ENCODE measurements around the gene RNF144B. TPM values are rescaled to one million over a fixed set of nuclear protein-coding genes. Genes with fewer than 3 reads are reported as not detected.

RNF144B gene
- total RNA-seq, 1 experiment from 2014 or later = 12.1 TPM

- Mint-ChIP-seq H3K4me3 (ENCODE audit: low read depth, unreplicated experiment) (no peak overlapping the region), H3K27ac (ENCODE audit: unreplicated experiment) (no peak overlapping the region), H3K36me3 (ENCODE audit: insufficient read depth, unreplicated experiment) (no peaks in the 10 kb centered on the region), H3K27me3 (ENCODE audit: unreplicated experiment) (no peaks in the 10 kb centered on the region), H3K9me3 (ENCODE audit: low read depth, unreplicated experiment) (no peaks in the 10 kb centered on the region), H3K4me1 (ENCODE audit: low read depth, unreplicated experiment) (peaks cover 38% of the 10 kb centered on the region)
- intact Hi-C loops (cut with micrococcal nuclease; ENCODE audit: unreplicated experiment) = no loop called here
- CTCF ChIA-PET = no interaction called here
- no TSS peak for BruUV-seq (replicated peaks)
- TF ChIP-seq CTCF (IDR thresholded peaks at IDR 0.05; ENCODE audit: unreplicated experiment) = no peak
- no peak for DNase-seq
Measured at GRCh38 chr6:18433059-18433458, 45.9 kb downstream of the RNF144B start.

DNA sequence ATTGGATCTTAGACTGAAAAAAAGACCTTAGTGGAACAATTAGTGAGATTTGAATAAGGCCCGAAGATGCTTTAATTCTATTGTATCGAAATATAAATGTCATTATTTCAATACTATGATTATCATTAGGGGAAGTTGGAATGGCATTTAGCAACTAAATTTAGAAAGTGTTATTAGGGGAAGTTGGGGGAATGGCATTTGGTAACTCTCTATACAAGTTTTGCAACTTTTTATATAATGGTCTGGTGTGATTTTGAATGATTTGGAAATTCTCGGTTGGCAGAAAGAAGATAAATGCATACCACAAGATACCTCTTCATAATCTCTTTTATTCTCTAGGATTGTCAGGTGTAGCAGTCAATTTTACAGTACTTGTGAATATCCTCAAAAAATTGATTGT is 49.2 kb downstream of the RNF144B start:
- no peak for TF ChIP-seq CTCF (IDR thresholded peaks at IDR 0.05; ENCODE audit: unreplicated experiment)
- no peak overlapping the region for H3K27ac Mint-ChIP-seq (ENCODE audit: unreplicated experiment)
- no TSS peak for BruUV-seq (replicated peaks)
- H3K9me3 Mint-ChIP-seq (ENCODE audit: low read depth, unreplicated experiment) = no peaks in the 10 kb centered on the region
- no peaks in the 10 kb centered on the region for H3K36me3 Mint-ChIP-seq (ENCODE audit: insufficient read depth, unreplicated experiment)
- intact Hi-C loops (cut with micrococcal nuclease; ENCODE audit: unreplicated experiment) = no loop called here
- H3K4me1 Mint-ChIP-seq (ENCODE audit: low read depth, unreplicated experiment) = peaks cover 28% of the 10 kb centered on the region
- no peak overlapping the region for H3K4me3 Mint-ChIP-seq (ENCODE audit: low read depth, unreplicated experiment)
- DNase-seq = no peak
- CTCF ChIA-PET = interaction anchor here (1.0 kb wide), 1 partner anchor 8 kb away, joined by 4 read pairs; no protein-coding TSS in a partner anchor
- H3K27me3 Mint-ChIP-seq (ENCODE audit: unreplicated experiment) = no peaks in the 10 kb centered on the region

- Mint-ChIP-seq H3K27ac (ENCODE audit: unreplicated experiment) (no peak overlapping the region), H3K27me3 (ENCODE audit: unreplicated experiment) (no peaks in the 10 kb centered on the region), H3K4me3 (ENCODE audit: low read depth, unreplicated experiment) (no peak overlapping the region), H3K9me3 (ENCODE audit: low read depth, unreplicated experiment) (no peaks in the 10 kb centered on the region), H3K36me3 (ENCODE audit: insufficient read depth, unreplicated experiment) (no peaks in the 10 kb centered on the region), H3K4me1 (ENCODE audit: low read depth, unreplicated experiment) (no peaks in the 10 kb centered on the region)
- BruUV-seq (replicated peaks) = no TSS peak
- intact Hi-C loops (cut with micrococcal nuclease; ENCODE audit: unreplicated experiment) = no loop called here
- no peak for TF ChIP-seq CTCF (IDR thresholded peaks at IDR 0.05; ENCODE audit: unreplicated experiment)
- no peak for DNase-seq
- CTCF ChIA-PET = no interaction called here
Measured at GRCh38 chr6:18439581-18439980, 52.4 kb downstream of the RNF144B start.

DNA sequence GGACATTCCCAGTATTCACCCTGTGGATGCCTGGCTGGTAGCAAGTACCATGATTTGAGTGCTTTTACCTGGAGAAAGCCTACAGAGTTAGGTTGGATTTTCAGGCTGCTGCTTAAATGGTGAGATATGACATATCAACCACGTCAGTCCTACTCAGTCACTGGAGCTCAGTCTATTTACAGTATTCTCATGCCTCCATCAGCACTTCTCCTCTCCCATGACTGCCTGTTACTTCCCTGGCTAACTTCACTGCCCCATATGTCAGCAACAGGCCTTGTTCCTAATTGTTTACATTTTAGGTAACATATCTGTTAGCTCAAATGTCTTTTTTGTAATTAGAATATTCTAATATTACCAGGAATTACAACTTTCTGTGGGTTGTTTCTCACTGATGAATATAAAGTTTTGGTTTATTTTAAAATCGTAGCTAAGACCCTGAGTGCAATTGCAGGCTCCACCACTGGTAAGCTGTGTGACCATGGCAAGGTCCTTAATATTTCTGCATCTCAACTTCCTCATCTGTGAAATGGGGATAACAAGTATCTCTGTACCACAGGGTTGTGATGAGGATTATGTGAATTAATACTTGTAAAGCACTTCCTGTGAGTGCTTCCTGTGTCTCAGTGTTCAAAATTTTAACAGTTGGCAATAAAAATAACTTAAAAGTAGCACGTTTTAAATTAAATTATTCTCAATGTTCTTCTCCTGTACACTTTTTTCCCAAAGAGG is 54.3 kb downstream of the RNF144B start:
- intact Hi-C loops (cut with micrococcal nuclease; ENCODE audit: unreplicated experiment) = no loop called here
- BruUV-seq (replicated peaks) = no TSS peak

More for the DNA sequence above, 54.3 kb downstream of the RNF144B start:
- H3K27ac Mint-ChIP-seq (ENCODE audit: unreplicated experiment) = no peak overlapping the region
- H3K4me3 Mint-ChIP-seq (ENCODE audit: low read depth, unreplicated experiment) = no peak overlapping the region
- no peaks in the 10 kb centered on the region for H3K27me3 Mint-ChIP-seq (ENCODE audit: unreplicated experiment)
- no peak for TF ChIP-seq CTCF (IDR thresholded peaks at IDR 0.05; ENCODE audit: unreplicated experiment)
- no peak for DNase-seq
- H3K9me3 Mint-ChIP-seq (ENCODE audit: low read depth, unreplicated experiment) = no peaks in the 10 kb centered on the region
- CTCF ChIA-PET = no interaction called here
- no peaks in the 10 kb centered on the region for H3K4me1 Mint-ChIP-seq (ENCODE audit: low read depth, unreplicated experiment)
- H3K36me3 Mint-ChIP-seq (ENCODE audit: insufficient read depth, unreplicated experiment) = no peaks in the 10 kb centered on the region

All from Calu3 (cell line).